Uterus (tissue), 2 donors: Measurements from ENCODE around the gene GOLPH3L.

Experiments used
- CTCF ChIP-seq, 4 experiments: fragments of 200-600 bp in 2 of 4; fragments of 450-650 bp in 2 of 4; sonication (generic) in 2 of 4; IDR thresholded peaks; one replicate each; pipeline ENCODE4 v1.5.1; 2016 to 2019; ENCODE audit warnings: antibody characterized with exemption in 4 of 4, mild to moderate bottlenecking in 2 of 4, moderate library complexity in 1 of 4
- POLR2A ChIP-seq, 2 donors: fragments of 450-650 bp; IDR thresholded peaks; one replicate each; pipeline ENCODE4 v1.6.1; 2016; ENCODE audit warnings: antibody characterized with exemption in 2 of 2, mild to moderate bottlenecking in 1 of 2, moderate library complexity in 1 of 2

DNA sequence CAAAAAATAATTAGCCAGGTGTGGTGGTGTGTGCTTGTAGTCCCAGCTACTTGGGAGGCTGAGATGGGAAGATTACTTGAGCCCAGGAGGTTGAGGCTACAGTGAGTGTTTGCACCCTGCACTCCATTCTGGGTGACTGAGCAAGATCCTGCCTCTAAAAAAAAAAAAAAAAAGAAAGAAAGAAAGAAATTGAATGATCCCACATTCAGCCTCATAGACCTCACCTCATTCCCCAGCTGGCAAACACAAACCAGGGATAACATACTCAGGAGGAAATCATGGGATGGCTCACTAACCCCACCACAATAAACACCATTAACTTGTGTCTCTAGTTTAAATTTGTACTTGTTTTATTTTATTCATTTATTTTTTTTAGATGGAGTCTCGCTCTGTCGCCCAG, 76.0 kb downstream of the GOLPH3L start:
- TF ChIP-seq CTCF (IDR thresholded peaks at IDR 0.05) (no peak), POLR2A (IDR thresholded peaks at IDR 0.05) (no peak)
